HTERT RPE-1 (cell line): ENCODE measurements around the gene TAAR6.
"Not testable (repeated sequence)": the region's sequence is repeated elsewhere in the genome, so short reads cannot be mapped to it uniquely, and the experiment has no call there.

Experiments
- in situ Hi-C: fragments of 300-500 bp; cut with MboI; formaldehyde crosslinking; loops from 4 replicates; pipeline ENCODE4 v1.14.3; 2020; ENCODE audit warnings: low sequenced_read_pairs

Gene TAAR6

GRCh38 chr6:132587424-132587823, 17.3 kb downstream of the TAAR6 start:
- in situ Hi-C loops = no loop called here

GRCh38 chr6:132589454-132589853, 19.3 kb downstream of the TAAR6 start, which contains the start of gene TAAR5:
Gene TAAR5 (minus strand): TSS chr6:132589741. CDS start chr6:132589686, 55 bp downstream.
- in situ Hi-C loops = no loop called here

- in situ Hi-C loops = no loop called here
These were observed 20.2 kb downstream of the TAAR6 start for GRCh38 chr6:132590362-132590761.

- in situ Hi-C loops = no loop called here
These were observed 22.7 kb downstream of the TAAR6 start for GRCh38 chr6:132592855-132593254.

GRCh38 chr6:132596201-132596600, 26.1 kb downstream of the TAAR6 start:
- in situ Hi-C loops = no loop called here

GRCh38 chr6:132598473-132598872, 28.4 kb downstream of the TAAR6 start:
- in situ Hi-C loops = no loop called here

- in situ Hi-C loops = not testable (repeated sequence)
These were observed 30.8 kb downstream of the TAAR6 start for GRCh38 chr6:132600900-132601299.

- in situ Hi-C loops = no loop called here
These were observed 34.6 kb downstream of the TAAR6 start for GRCh38 chr6:132604635-132605152.

- in situ Hi-C loops = no loop called here
These were observed 37.6 kb downstream of the TAAR6 start for GRCh38 chr6:132607544-132608233.

- in situ Hi-C loops = no loop called here
These were observed 41.5 kb downstream of the TAAR6 start for GRCh38 chr6:132611616-132612015.

- in situ Hi-C loops = no loop called here
These were observed 42.5 kb downstream of the TAAR6 start for GRCh38 chr6:132612449-132613108.

- in situ Hi-C loops = no loop called here
These were observed 44.4 kb downstream of the TAAR6 start for GRCh38 chr6:132614554-132614953.

GRCh38 chr6:132616677-132617076, 46.6 kb downstream of the TAAR6 start:
- in situ Hi-C loops = no loop called here
